ENCODE results near the gene NUDC. TPM values are rescaled to one million over a fixed set of nuclear protein-coding genes. Genes with fewer than 3 reads are reported as not detected.
A peak's percentile ranks its signal among the peaks of the same experiment; 100 is the strongest.

NUDC gene
- total and polyA plus RNA-seq, 3 experiments from 2014 or later, result 122 to 168 (median 167) TPM

GRCh38 chr1:26957306-26957705, 35.8 kb downstream of the NUDC start:
- Mint-ChIP-seq H3K9me3 (peaks cover 0 to 4% (median 0%) of the 10 kb centered on the region in 5 donors), H3K4me3 (peak overlapping the region in 1 of 7 donors; percentile 53), H3K27ac (no peak overlapping the region), H3K36me3 (peaks cover 3 to 10% (median 6%) of the 10 kb centered on the region in 3 donors), H3K4me1 (peaks cover 6 to 17% (median 8%) of the 10 kb centered on the region in 3 donors), H3K27me3 (peaks cover 7 to 20% of the 10 kb centered on the region in 2 donors)
- no peaks in the 10 kb centered on the region for H3K27me3 ChIP-seq (ENCODE audit: insufficient read depth, low read length, poor library complexity, severe bottlenecking)
- no peak overlapping the region for H3K27ac ChIP-seq (ENCODE audit: low read depth, low read length)
- H3K4me1 ChIP-seq (ENCODE audit: insufficient read depth, low read length), result peaks cover 6% of the 10 kb centered on the region
- CTCF ChIA-PET, result no interaction called here
- no peak for DNase-seq
- POLR2A ChIA-PET, result no interaction called here
- H3K4me3 ChIP-seq (ENCODE audit: low read length), result no peak overlapping the region
- H3K9me3 ChIP-seq (ENCODE audit: low read length), result no peaks in the 10 kb centered on the region
- H3K36me3 ChIP-seq (ENCODE audit: insufficient read depth, low read length), result no peaks in the 10 kb centered on the region

- ChIA-PET POLR2A (interaction anchor here (0.9 kb wide), 1 partner anchor 9 kb away, joined by 3 read pairs; no protein-coding TSS in a partner anchor), CTCF (no interaction called here)
- Mint-ChIP-seq H3K27ac (no peak overlapping the region), H3K36me3 (peaks cover 2 to 10% (median 3%) of the 10 kb centered on the region in 3 donors), H3K9me3 (peaks cover 0 to 4% (median 0%) of the 10 kb centered on the region in 5 donors), H3K4me1 (peaks cover 6 to 17% (median 8%) of the 10 kb centered on the region in 3 donors), H3K27me3 (peaks cover 11 to 27% of the 10 kb centered on the region in 2 donors), H3K4me3 (peak overlapping the region; percentile 56 to 84 (median 71))
- Histone ChIP-seq H3K27me3 (ENCODE audit: insufficient read depth, low read length, poor library complexity, severe bottlenecking) (no peaks in the 10 kb centered on the region), H3K9me3 (ENCODE audit: low read length) (no peaks in the 10 kb centered on the region), H3K4me3 (ENCODE audit: low read length) (peak overlapping the region; percentile 51), H3K27ac (ENCODE audit: low read depth, low read length) (no peak overlapping the region), H3K36me3 (ENCODE audit: insufficient read depth, low read length) (no peaks in the 10 kb centered on the region), H3K4me1 (ENCODE audit: insufficient read depth, low read length) (peaks cover 6% of the 10 kb centered on the region)
- no peak for DNase-seq
Observed at GRCh38 chr1:26959270-26959669, 37.7 kb downstream of the NUDC start.

GRCh38 chr1:26959722-26960624, 38.4 kb downstream of the NUDC start, which contains the start of gene KDF1:
KDF1 (minus strand) TSS chr1:26960468; CDS start chr1:26952380, 8,088 bp downstream.
- peaks cover 13 to 31% of the 10 kb centered on the region in 2 donors for H3K27me3 Mint-ChIP-seq
- POLR2A ChIA-PET, result interaction anchor here (0.9 kb wide), 1 partner anchor 10 kb away, joined by 3 read pairs; no protein-coding TSS in a partner anchor

GRCh38 chr1:26960625-26960966, 39.1 kb downstream of the NUDC start:
- peaks cover 6 to 17% (median 8%) of the 10 kb centered on the region in 3 donors for H3K4me1 Mint-ChIP-seq
- H3K4me1 ChIP-seq (ENCODE audit: insufficient read depth, low read length), result peaks cover 6% of the 10 kb centered on the region
- peaks cover 2 to 10% (median 3%) of the 10 kb centered on the region in 3 donors for H3K36me3 Mint-ChIP-seq
- POLR2A ChIA-PET, result no interaction called here
- peaks cover 14 to 33% of the 10 kb centered on the region in 2 donors for H3K27me3 Mint-ChIP-seq
- CTCF ChIA-PET, result interaction anchor here (1.5 kb wide), 1 partner anchor 37 kb away, joined by 6 read pairs; no protein-coding TSS in a partner anchor
- peaks cover 0 to 4% (median 0%) of the 10 kb centered on the region in 5 donors for H3K9me3 Mint-ChIP-seq
- peak overlapping the region in 5 of 8 donors; percentile 40 to 87 (median 69) for H3K27ac Mint-ChIP-seq
- H3K27me3 ChIP-seq (ENCODE audit: insufficient read depth, low read length, poor library complexity, severe bottlenecking), result no peaks in the 10 kb centered on the region
- DNase-seq, result no peak
- no peaks in the 10 kb centered on the region for H3K9me3 ChIP-seq (ENCODE audit: low read length)
- no peak overlapping the region for H3K27ac ChIP-seq (ENCODE audit: low read depth, low read length)
- H3K4me3 ChIP-seq (ENCODE audit: low read length), result peak overlapping the region; percentile 51
- H3K36me3 ChIP-seq (ENCODE audit: insufficient read depth, low read length), result no peaks in the 10 kb centered on the region
- H3K4me3 Mint-ChIP-seq, result peak overlapping the region; percentile 76 to 94 (median 84)

More at GRCh38 chr1:26959722-26960624, 38.4 kb downstream of the NUDC start, which contains the start of gene KDF1:
- peaks cover 2 to 10% (median 3%) of the 10 kb centered on the region in 3 donors for H3K36me3 Mint-ChIP-seq
- peak within 1 kb of the TSS; percentile 24 for H3K27ac ChIP-seq (ENCODE audit: low read depth, low read length)
- H3K4me3 Mint-ChIP-seq, result peak within 1 kb of the TSS; percentile 79 to 94 (median 84)
- peak within 1 kb of the TSS in 5 of 8 donors; percentile 40 to 87 (median 69) for H3K27ac Mint-ChIP-seq
- H3K4me1 ChIP-seq (ENCODE audit: insufficient read depth, low read length), result peaks cover 6% of the 10 kb centered on the region
- H3K36me3 ChIP-seq (ENCODE audit: insufficient read depth, low read length), result no peaks in the 10 kb centered on the region
- no peaks in the 10 kb centered on the region for H3K27me3 ChIP-seq (ENCODE audit: insufficient read depth, low read length, poor library complexity, severe bottlenecking)
- H3K4me1 Mint-ChIP-seq, result peaks cover 6 to 17% (median 8%) of the 10 kb centered on the region in 3 donors
- H3K9me3 Mint-ChIP-seq, result peaks cover 0 to 4% (median 0%) of the 10 kb centered on the region in 5 donors
- H3K9me3 ChIP-seq (ENCODE audit: low read length), result no peaks in the 10 kb centered on the region
- peak within 1 kb of the TSS; percentile 51 for H3K4me3 ChIP-seq (ENCODE audit: low read length)
- CTCF ChIA-PET, result interaction anchor here (1.5 kb wide), 1 partner anchor 38 kb away, joined by 6 read pairs; no protein-coding TSS in a partner anchor
- DNase-seq, result peak; percentile 35 to 77 (median 53)

GRCh38 chr1:26961826-26962225, 40.3 kb downstream of the NUDC start:
- H3K27me3 ChIP-seq (ENCODE audit: insufficient read depth, low read length, poor library complexity, severe bottlenecking), result no peaks in the 10 kb centered on the region
- no peak for DNase-seq
- H3K4me1 ChIP-seq (ENCODE audit: insufficient read depth, low read length), result peaks cover 6% of the 10 kb centered on the region
- Mint-ChIP-seq H3K36me3 (peaks cover 0 to 3% (median 2%) of the 10 kb centered on the region in 3 donors), H3K9me3 (no peaks in the 10 kb centered on the region), H3K27ac (no peak overlapping the region), H3K27me3 (peaks cover 15 to 39% of the 10 kb centered on the region in 2 donors), H3K4me3 (peak overlapping the region in 2 of 7 donors; percentile 24 to 94), H3K4me1 (peaks cover 6 to 17% (median 8%) of the 10 kb centered on the region in 3 donors)
- H3K4me3 ChIP-seq (ENCODE audit: low read length), result no peak overlapping the region
- POLR2A ChIA-PET, result no interaction called here
- no peak overlapping the region for H3K27ac ChIP-seq (ENCODE audit: low read depth, low read length)
- no peaks in the 10 kb centered on the region for H3K36me3 ChIP-seq (ENCODE audit: insufficient read depth, low read length)
- no peaks in the 10 kb centered on the region for H3K9me3 ChIP-seq (ENCODE audit: low read length)
- CTCF ChIA-PET, result interaction anchor here (0.7 kb wide), 1 partner anchor 37 kb away, joined by 3 read pairs; no protein-coding TSS in a partner anchor

- Mint-ChIP-seq H3K4me1 (peaks cover 5 to 7% (median 6%) of the 10 kb centered on the region in 3 donors), H3K27me3 (peaks cover 12 to 46% of the 10 kb centered on the region in 2 donors), H3K27ac (no peak overlapping the region), H3K36me3 (peaks cover 0 to 2% (median 2%) of the 10 kb centered on the region in 3 donors), H3K4me3 (no peak overlapping the region), H3K9me3 (no peaks in the 10 kb centered on the region)
- CTCF ChIA-PET, result interaction anchor here (1.0 kb wide), 1 partner anchor 81 kb away, joined by 4 read pairs; no protein-coding TSS in a partner anchor
- no peaks in the 10 kb centered on the region for H3K9me3 ChIP-seq (ENCODE audit: low read length)
- H3K27ac ChIP-seq (ENCODE audit: low read depth, low read length), result no peak overlapping the region
- POLR2A ChIA-PET, result no interaction called here
- no peaks in the 10 kb centered on the region for H3K36me3 ChIP-seq (ENCODE audit: insufficient read depth, low read length)
- no peaks in the 10 kb centered on the region for H3K27me3 ChIP-seq (ENCODE audit: insufficient read depth, low read length, poor library complexity, severe bottlenecking)
- H3K4me3 ChIP-seq (ENCODE audit: low read length), result no peak overlapping the region
- DNase-seq, result no peak
- H3K4me1 ChIP-seq (ENCODE audit: insufficient read depth, low read length), result no peaks in the 10 kb centered on the region
Observed at GRCh38 chr1:26965213-26965612, 43.7 kb downstream of the NUDC start.

- H3K4me3 Mint-ChIP-seq, result no peak overlapping the region
- H3K9me3 Mint-ChIP-seq, result no peaks in the 10 kb centered on the region
- Histone ChIP-seq H3K4me1 (ENCODE audit: insufficient read depth, low read length) (no peaks in the 10 kb centered on the region), H3K36me3 (ENCODE audit: insufficient read depth, low read length) (no peaks in the 10 kb centered on the region), H3K9me3 (ENCODE audit: low read length) (no peaks in the 10 kb centered on the region), H3K27ac (ENCODE audit: low read depth, low read length) (no peak overlapping the region), H3K27me3 (ENCODE audit: insufficient read depth, low read length, poor library complexity, severe bottlenecking) (no peaks in the 10 kb centered on the region), H3K4me3 (ENCODE audit: low read length) (no peak overlapping the region)
- peaks cover 0 to 2% (median under 1%) of the 10 kb centered on the region in 3 donors for H3K36me3 Mint-ChIP-seq
- H3K4me1 Mint-ChIP-seq, result peaks cover 2 to 3% (median 3%) of the 10 kb centered on the region in 3 donors
- DNase-seq, result no peak
- no peak overlapping the region for H3K27ac Mint-ChIP-seq
- peaks cover 11 to 48% of the 10 kb centered on the region in 2 donors for H3K27me3 Mint-ChIP-seq
- POLR2A ChIA-PET, result no interaction called here
- CTCF ChIA-PET, result interaction anchor here (1.0 kb wide), 1 partner anchor 80 kb away, joined by 4 read pairs; no protein-coding TSS in a partner anchor
Observed at GRCh38 chr1:26965628-26966027, 44.1 kb downstream of the NUDC start.

All from CD8-positive, alpha-beta memory T cell (primary cell).